Smooth muscle cell (in vitro differentiated cells): Measurements from ENCODE around the gene CACNA1E. TPM values are rescaled to one million over a fixed set of nuclear protein-coding genes. Genes with fewer than 3 reads are reported as not detected.

Experiments
- DNase-seq: peaks from one replicate; lab custom pipeline; 2025; ENCODE audit not compliant: unreplicated experiment; lab: John Stamatoyannopoulos, UW
- H2AFZ ChIP-seq: fragments of 200-600 bp; sonication (generic); 2 replicates; pipeline ENCODE4 v1.6.0; 2016; ENCODE audit warnings: antibody characterized with exemption, low read depth, mild to moderate bottlenecking
- H3F3A ChIP-seq: fragments of 200-600 bp; sonication (generic); 2 replicates; pipeline ENCODE4 v1.6.0; 2017; ENCODE audit warnings: antibody characterized with exemption, low read depth
- H3K27ac ChIP-seq: fragments of 200-600 bp; sonication (generic); 2 replicates; pipeline ENCODE4 v1.5.1; 2016; ENCODE audit warnings: low read depth, mild to moderate bottlenecking
- H3K27me3 ChIP-seq: fragments of 200-600 bp; sonication (generic); 2 replicates; pipeline ENCODE4 v1.6.1; 2016; ENCODE audit warnings: low read depth, mild to moderate bottlenecking
- H3K36me3 ChIP-seq: fragments of 200-600 bp; sonication (generic); 2 replicates; pipeline ENCODE4 v1.5.1; 2016; ENCODE audit warnings: low read depth
- H3K4me1 ChIP-seq: fragments of 200-600 bp; sonication (generic); 2 replicates; pipeline ENCODE4 v1.5.1; 2016; ENCODE audit warnings: low read depth
- H3K4me2 ChIP-seq: fragments of 200-600 bp; sonication (generic); 2 replicates; pipeline ENCODE4 v1.6.0; 2016; ENCODE audit warnings: mild to moderate bottlenecking
- H3K4me3 ChIP-seq: fragments of 200-600 bp; sonication (generic); 2 replicates; pipeline ENCODE4 v1.5.1; 2016; ENCODE audit warnings: mild to moderate bottlenecking
- H3K79me2 ChIP-seq: fragments of 200-600 bp; sonication (generic); 2 replicates; pipeline ENCODE4 v1.6.0; 2016; ENCODE audit warnings: low read depth, mild to moderate bottlenecking
- H3K9ac ChIP-seq: fragments of 200-600 bp; sonication (generic); 2 replicates; pipeline ENCODE4 v1.6.0; 2016; ENCODE audit warnings: low read depth
- H3K9me3 ChIP-seq: fragments of 200-600 bp; sonication (generic); replicated peaks from 2 replicates; pipeline ENCODE4 v1.5.1; 2016; ENCODE audit warnings: low read depth
- H4K20me1 ChIP-seq: fragments of 200-600 bp; sonication (generic); 2 replicates; pipeline ENCODE4 v1.6.0; 2016; ENCODE audit warnings: low read depth
- WGBS: methylation state at CpG from one replicate; pipeline ENCODE4 v1.1.7; 2016; ENCODE audit warnings: low lambda C conversion rate; 5-methylcytosine and 5-hydroxymethylcytosine counted together
- polyA plus RNA-seq: library from polyadenylated mRNA; unstranded; fragments of >200 nt; fragmentation: Nextera tagmentation; extraction: Ambion mirVana; gene quantifications from 2 replicates; pipeline ENCODE4 v1.2.1, GENCODE V29; 2016
- total RNA-seq: library from RNA; depleted of rRNA; stranded (reverse); fragments of >200 nt; gene quantifications from 2 replicates; pipeline ENCODE4 v1.2.3, GENCODE V29; 2014
- TF ChIP-seq, protein P1 (sequence below): fragments of 200-600 bp; sonication (generic); IDR thresholded peaks from 2 replicates; pipeline ENCODE4 v1.5.1; 2017; ENCODE audit warnings: borderline replicate concordance, mild to moderate bottlenecking, antibody characterized with exemption; ENCODE audit not compliant: insufficient read depth, poor library complexity, severe bottlenecking

CACNA1E gene
- total and polyA plus RNA-seq, 2 experiments from 2014 or later, result not detected

DNA sequence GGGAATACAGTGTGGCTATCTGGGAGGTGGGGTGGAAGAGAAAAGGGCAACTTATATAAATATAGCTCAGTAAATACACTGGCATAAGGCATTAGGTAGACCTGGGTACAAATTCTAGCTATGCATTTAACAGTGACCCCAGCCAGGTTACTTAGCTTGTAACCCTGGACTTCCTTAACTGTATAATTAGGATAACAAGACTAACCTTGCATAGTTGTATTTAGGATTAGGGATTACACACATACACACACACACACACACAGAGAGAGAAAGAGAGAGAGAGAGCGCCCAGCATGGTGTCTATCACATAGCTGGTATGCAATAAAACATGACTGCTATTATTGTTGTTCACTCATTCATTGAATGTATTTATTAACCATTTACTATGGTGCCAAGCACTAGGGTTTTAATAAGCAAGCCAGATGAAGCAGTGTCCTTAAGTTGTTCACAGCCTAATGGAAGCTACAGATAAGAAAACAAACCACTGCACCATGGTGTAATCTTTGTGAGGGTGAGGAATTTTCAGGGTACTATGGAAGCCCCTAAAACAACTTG is 326.8 kb downstream of the CACNA1E start:
- Histone ChIP-seq H3K4me2 (no peak overlapping the region), H4K20me1 (no peaks in the 10 kb centered on the region), H2AFZ (no peak overlapping the region), H3K9me3 (no peaks in the 10 kb centered on the region), H3K27ac (no peak overlapping the region), H3K4me1 (no peaks in the 10 kb centered on the region), H3F3A (no peaks in the 10 kb centered on the region), H3K27me3 (no peaks in the 10 kb centered on the region), H3K4me3 (no peak overlapping the region), H3K79me2 (no peaks in the 10 kb centered on the region), H3K36me3 (no peaks in the 10 kb centered on the region), H3K9ac (no peak overlapping the region)
- 95% methylated on average over 1 of the region's 1 CpG for WGBS
- TF ChIP-seq, protein P1, sequence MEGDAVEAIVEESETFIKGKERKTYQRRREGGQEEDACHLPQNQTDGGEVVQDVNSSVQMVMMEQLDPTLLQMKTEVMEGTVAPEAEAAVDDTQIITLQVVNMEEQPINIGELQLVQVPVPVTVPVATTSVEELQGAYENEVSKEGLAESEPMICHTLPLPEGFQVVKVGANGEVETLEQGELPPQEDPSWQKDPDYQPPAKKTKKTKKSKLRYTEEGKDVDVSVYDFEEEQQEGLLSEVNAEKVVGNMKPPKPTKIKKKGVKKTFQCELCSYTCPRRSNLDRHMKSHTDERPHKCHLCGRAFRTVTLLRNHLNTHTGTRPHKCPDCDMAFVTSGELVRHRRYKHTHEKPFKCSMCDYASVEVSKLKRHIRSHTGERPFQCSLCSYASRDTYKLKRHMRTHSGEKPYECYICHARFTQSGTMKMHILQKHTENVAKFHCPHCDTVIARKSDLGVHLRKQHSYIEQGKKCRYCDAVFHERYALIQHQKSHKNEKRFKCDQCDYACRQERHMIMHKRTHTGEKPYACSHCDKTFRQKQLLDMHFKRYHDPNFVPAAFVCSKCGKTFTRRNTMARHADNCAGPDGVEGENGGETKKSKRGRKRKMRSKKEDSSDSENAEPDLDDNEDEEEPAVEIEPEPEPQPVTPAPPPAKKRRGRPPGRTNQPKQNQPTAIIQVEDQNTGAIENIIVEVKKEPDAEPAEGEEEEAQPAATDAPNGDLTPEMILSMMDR, result no peak
- no peak for DNase-seq

- Histone ChIP-seq H3K79me2 (no peaks in the 10 kb centered on the region), H3K4me3 (no peak overlapping the region), H3K27me3 (no peaks in the 10 kb centered on the region), H3F3A (no peaks in the 10 kb centered on the region), H2AFZ (no peak overlapping the region), H3K36me3 (no peaks in the 10 kb centered on the region), H3K4me1 (no peaks in the 10 kb centered on the region), H3K4me2 (no peak overlapping the region), H3K27ac (no peak overlapping the region), H3K9ac (no peak overlapping the region), H4K20me1 (no peaks in the 10 kb centered on the region), H3K9me3 (no peaks in the 10 kb centered on the region)
- 70% methylated on average over 7 of the region's 7 CpGs for WGBS
- no peak for DNase-seq
- TF ChIP-seq, protein P1, result no peak
These were observed 328.9 kb downstream of the CACNA1E start for GRCh38 chr1:181812208-181812607.

GRCh38 chr1:181813266-181813665 is 329.9 kb downstream of the CACNA1E start:
- H3K36me3 ChIP-seq, result no peaks in the 10 kb centered on the region
- WGBS, result 86% methylated on average over 4 of the region's 4 CpGs
- no peaks in the 10 kb centered on the region for H3F3A ChIP-seq
- no peak for DNase-seq
- no peak overlapping the region for H3K27ac ChIP-seq
- no peaks in the 10 kb centered on the region for H3K27me3 ChIP-seq
- no peaks in the 10 kb centered on the region for H4K20me1 ChIP-seq
- no peak overlapping the region for H3K4me2 ChIP-seq
- H2AFZ ChIP-seq, result no peak overlapping the region
- H3K9ac ChIP-seq, result no peak overlapping the region
- no peaks in the 10 kb centered on the region for H3K4me1 ChIP-seq
- no peak overlapping the region for H3K4me3 ChIP-seq
- no peaks in the 10 kb centered on the region for H3K79me2 ChIP-seq
- H3K9me3 ChIP-seq, result no peaks in the 10 kb centered on the region
- TF ChIP-seq, protein P1, result no peak

DNA sequence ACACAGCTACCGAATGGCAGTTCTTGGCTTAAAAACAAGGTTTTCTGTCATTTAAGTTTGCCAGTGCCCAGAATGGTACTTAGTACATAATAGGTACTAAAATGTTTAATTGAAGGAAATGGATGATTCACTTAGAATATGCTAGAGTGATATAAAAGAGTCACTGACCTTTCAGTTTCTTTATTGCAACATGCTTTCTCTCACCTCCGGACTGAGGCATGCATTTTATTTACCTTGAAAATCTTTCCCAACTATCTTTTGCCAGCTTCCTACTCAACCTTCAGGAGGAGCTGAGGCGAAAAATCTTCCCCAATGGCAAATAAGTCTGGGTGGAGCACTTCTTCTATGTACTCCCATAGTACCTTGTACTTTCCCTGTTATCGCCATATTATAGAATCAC is 333.3 kb downstream of the CACNA1E start:
- Histone ChIP-seq H4K20me1 (no peaks in the 10 kb centered on the region), H3K36me3 (no peaks in the 10 kb centered on the region), H3K4me3 (no peak overlapping the region), H3K4me1 (no peaks in the 10 kb centered on the region), H3K4me2 (no peak overlapping the region), H3K27ac (no peak overlapping the region), H3K79me2 (no peaks in the 10 kb centered on the region), H3K9ac (no peak overlapping the region), H3K27me3 (no peaks in the 10 kb centered on the region), H2AFZ (no peak overlapping the region), H3F3A (no peaks in the 10 kb centered on the region), H3K9me3 (no peaks in the 10 kb centered on the region)
- TF ChIP-seq, protein P1, result no peak
- no peak for DNase-seq
- WGBS, result 79% methylated on average over 4 of the region's 4 CpGs
